ENCODE measurements around the gene MYO1C.
"Not testable (repeated sequence)": the region's sequence is repeated elsewhere in the genome, so short reads cannot be mapped to it uniquely, and the experiment has no call there.

The MYO1C gene, protein sequence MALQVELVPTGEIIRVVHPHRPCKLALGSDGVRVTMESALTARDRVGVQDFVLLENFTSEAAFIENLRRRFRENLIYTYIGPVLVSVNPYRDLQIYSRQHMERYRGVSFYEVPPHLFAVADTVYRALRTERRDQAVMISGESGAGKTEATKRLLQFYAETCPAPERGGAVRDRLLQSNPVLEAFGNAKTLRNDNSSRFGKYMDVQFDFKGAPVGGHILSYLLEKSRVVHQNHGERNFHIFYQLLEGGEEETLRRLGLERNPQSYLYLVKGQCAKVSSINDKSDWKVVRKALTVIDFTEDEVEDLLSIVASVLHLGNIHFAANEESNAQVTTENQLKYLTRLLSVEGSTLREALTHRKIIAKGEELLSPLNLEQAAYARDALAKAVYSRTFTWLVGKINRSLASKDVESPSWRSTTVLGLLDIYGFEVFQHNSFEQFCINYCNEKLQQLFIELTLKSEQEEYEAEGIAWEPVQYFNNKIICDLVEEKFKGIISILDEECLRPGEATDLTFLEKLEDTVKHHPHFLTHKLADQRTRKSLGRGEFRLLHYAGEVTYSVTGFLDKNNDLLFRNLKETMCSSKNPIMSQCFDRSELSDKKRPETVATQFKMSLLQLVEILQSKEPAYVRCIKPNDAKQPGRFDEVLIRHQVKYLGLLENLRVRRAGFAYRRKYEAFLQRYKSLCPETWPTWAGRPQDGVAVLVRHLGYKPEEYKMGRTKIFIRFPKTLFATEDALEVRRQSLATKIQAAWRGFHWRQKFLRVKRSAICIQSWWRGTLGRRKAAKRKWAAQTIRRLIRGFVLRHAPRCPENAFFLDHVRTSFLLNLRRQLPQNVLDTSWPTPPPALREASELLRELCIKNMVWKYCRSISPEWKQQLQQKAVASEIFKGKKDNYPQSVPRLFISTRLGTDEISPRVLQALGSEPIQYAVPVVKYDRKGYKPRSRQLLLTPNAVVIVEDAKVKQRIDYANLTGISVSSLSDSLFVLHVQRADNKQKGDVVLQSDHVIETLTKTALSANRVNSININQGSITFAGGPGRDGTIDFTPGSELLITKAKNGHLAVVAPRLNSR

DNA sequence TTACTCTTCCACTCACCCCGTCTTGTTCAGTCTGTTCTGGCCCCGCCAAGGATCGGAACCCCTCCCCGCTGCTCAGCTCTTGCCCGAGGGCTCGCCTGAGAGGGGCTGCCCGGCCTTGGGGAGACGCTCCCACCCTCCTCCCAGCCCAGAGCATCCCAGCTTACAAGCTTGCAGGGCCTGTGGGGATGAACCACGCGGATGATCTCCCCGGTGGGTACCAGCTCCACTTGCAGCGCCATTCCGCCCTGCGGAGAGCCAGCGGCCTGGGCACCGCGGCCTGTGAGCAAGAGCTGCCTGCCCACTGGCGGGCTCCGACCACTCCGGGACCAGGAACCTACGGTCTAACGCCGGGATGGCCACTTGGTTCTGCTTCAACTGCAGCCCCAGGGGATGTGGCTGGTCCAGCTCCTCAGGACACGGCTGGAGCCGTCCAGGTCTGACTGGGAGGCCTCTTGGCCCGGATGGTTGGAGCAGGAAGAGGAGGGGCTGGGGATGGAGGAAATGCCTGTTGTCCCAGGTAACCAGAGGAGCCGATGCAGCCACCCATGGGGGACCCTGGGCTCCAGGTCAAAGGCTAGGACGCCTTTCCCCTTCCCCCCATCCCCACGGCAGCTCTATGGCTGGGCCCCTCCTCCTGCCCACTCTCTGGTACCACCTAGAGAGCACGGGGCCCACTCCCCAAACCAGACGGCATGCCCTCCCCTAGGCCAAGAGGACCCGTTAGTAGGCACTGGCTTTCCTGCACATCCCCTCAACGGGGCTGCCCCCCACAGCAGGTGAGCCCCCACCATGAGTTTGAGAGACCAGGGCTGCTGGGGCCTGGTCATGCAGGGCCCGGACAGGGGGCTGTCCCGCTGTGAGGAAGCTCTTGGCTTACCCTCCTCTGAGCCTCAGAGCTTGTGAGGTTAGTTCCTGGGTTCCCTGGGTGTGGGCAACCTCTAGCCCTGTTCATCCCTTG, at the start of gene MYO1C:
MYO1C (minus strand) TSS at position 438 of the 958 bp plus-strand sequence; CDS start at position 239, 199 bp downstream.
- DNase-seq (ENCODE audit: low read depth in 1 of 2, low spot score in 1 of 2) = no peak

DNA sequence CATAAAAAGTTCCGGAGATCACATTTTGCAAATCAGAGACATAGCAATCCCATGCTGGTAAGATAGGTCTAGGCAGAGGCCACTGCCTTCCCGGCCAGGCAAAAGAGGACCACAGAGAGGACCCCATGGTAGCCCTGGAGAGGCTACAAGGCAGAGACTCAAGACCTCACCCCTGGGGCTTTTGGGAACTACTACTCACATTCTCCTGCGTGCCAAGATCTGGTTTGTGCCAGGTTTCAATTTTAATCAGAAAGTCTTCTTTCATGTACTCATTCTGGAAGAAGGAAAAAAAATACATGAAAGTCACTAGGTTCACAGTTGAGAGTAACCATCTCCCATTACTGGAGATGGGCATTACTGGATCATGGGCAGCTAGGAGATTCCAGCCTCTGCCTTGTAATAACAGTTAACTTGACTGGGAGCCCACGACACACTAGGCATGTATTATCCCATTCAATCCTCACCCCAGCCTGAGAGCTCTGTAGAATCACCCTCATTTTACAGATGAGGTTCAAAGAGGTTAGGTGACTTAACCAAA, 49.0 kb upstream of the MYO1C start:
- no peak for DNase-seq (ENCODE audit: low read depth in 1 of 2, low spot score in 1 of 2)

DNA sequence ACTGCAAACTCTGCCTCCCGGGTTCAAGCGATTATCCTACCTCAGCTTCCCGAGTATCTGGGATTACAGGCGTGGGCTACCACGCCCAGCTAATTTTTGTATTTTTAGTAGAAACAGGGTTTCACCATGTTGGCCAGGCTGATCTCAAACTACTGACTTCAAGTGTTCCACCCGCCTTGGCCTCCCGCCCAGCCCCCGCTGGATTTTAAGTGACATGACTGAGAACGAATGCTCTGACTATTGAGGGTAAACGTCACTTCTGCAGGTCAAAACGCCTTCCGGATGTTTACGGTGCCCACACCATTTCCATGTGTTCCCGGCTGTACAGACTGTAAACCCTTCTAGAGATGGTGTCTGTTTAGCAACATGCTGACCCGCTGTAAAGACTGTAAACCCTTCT, 47.3 kb upstream of the MYO1C start:
- DNase-seq (ENCODE audit: low read depth in 1 of 2, low spot score in 1 of 2) = no peak

DNA sequence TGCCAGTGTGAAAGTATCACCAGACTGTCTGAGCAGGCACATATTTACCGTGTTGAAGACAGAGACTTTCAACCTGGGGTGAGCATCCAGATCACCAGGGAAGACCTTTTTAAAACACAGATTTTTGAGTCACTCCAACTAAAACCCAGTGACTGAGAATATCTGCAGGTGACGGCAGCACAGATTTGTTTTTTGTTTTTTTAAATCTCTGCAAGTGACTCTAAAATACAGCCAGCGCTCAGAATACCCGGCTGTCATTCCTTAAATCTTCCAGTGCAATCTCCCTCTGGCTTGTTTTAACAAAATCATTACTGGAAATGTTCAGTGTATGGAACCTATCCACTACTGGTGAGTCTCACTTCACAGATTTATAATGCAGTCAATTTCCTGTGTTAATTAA, 43.3 kb upstream of the MYO1C start:
- DNase-seq (ENCODE audit: low read depth in 1 of 2, low spot score in 1 of 2) = no peak

DNA sequence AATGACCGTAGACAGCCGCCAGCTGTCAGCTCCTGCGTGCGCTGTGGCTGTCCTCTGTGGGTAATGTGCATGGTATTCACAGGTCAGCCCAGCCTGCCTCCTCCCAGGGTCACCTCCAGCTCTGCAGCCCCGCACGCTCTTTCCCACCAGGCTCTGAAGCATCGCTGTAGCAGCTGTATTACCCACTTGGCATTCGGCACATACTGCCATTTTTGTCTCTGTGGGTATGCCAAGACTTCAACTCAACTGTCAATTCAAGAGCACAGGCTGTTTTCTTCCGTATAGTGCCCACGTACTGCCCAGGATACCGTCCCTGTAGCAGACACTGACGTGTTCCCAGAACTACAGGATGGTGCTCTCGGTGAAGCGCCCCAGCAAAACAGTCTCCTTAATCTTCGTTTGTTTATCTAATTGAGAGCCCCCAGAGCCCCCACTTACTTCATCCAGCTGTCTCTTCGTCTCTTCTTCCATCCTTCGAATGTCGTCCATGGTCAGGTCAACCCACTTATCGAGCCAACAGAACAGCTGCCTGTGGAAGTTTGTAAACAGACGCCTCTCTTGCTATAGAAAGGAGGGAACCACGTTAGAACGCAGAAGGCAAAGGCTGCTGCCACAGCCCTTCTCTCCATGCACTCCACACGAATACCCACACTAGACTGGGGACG, 41.3 kb upstream of the MYO1C start:
- DNase-seq (ENCODE audit: low read depth in 1 of 2, low spot score in 1 of 2) = no peak

DNA sequence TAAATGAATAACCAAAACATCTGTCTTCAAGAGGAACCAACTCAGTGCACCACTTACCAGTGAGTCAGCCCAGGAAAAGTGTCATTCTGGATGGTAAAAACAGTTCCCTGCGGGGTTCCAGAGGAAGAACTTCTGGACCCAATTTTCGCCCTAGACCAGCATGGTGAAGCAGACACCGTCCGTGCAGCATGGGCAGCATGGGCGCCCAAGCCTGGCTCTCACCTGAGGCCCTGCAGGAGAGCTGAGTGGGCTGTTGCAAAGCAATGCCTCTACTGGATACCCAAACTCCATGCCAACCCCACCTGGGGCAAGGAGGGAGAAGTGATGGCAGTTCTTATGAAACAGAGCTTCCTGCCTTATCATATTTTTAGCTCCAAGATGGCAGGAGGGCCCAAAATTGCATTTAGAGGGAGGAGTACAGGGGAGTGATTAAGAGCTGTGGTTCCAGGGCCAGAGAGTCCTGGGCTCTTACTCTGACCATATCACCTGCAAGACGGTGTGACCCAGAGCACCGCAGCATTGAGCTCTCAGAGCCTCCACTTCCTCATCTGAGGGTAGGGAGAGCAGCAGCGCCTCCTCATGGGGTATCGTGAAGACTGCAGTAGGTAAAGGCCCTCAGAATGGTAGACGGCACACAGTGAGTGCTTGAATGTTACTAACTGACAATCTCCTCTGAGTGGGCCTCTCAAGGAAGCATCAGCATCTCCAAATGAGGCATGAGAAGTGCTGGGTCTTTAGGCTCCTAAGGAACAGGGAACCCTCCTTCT, 40.5 kb upstream of the MYO1C start:
- DNase-seq (ENCODE audit: low read depth in 1 of 2, low spot score in 1 of 2) = peak; percentile 12 to 15

DNA sequence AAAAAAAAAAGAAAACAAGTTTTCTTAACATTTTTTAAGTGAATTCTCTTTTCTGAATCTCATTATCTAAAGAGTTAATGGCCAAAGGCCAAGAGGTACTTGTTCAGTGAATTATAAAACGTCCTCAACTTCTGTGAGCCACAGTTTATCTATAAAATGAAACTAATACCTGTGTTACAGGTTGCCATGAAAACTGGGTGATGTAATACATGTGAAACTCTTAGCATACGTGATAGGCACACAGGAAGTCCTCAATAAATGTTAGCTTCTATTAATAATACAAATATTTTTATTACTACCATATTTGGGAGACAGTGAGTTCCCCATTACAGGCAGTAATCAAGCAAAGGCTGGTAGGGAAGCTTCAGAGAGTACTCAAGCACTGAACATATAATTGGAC, 37.4 kb upstream of the MYO1C start:
- no peak for DNase-seq (ENCODE audit: low read depth in 1 of 2, low spot score in 1 of 2)

DNA sequence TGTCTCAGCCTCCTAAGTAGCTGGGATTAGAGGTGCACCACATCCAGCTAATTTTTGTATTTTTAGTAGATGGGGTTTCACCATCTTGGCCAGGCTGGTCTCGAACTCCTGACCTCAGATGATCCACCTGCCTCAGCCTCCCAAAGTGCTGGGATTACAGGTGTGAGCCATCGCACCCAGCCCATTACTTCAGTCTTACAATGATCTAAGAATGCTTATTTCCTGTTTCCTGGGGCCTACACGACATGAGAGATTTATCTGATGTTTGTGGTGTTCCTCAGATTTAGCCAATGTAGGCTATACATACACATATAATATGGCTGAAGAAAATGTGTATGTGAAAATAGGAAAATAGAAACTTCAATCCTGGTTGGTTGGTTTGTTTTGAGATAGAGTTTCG, 34.4 kb upstream of the MYO1C start:
- DNase-seq (ENCODE audit: low read depth in 1 of 2, low spot score in 1 of 2) = not testable (repeated sequence)

DNA sequence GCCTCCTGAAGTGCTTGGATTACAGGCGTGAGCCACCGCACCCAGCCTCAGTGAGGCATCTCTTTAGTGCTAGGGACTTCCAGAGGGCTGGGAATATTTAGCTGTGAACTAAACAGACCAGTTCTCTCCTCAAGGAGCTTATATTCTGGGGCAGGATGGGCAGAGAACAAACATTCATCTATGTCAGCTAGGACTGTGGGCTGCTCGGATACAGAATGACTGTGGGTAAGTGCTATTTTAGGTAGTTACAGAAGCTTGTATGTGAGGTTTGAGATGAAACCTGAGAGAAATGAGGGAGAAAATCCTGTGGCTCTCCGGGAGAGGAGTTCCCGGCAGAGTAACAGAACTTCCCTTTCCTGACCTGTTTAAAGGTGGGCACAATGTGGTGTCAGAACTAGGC, 30.1 kb upstream of the MYO1C start:
- no peak for DNase-seq (ENCODE audit: low read depth in 1 of 2, low spot score in 1 of 2)

DNA sequence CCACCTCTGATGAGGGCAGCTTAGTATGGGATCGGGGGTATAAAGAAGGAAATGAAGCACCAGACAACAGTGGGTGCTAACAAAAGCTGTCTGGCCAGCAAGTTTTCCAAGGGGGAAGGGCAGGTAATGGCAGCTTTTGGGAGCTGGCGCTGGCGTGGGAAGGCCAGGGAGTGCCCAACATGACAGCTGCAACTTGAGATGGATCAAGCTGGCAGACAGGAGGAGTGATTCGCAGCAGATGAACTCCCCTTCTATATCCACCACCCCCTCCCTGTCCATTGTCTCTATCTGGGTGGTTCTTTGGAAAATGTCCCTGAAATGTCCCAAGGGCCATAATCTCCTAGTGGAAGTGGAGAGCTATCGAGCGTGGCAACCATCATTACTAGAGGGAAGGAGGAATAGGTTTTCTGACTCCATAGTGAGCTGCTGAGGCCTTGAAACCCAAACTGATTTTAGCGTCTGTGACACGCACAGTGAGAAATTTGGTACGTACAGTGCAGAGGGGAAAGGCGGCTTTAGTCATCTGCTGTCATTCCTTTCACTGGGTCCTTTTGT, 28.7 kb upstream of the MYO1C start:
- DNase-seq (ENCODE audit: low read depth in 1 of 2, low spot score in 1 of 2) = no peak

DNA sequence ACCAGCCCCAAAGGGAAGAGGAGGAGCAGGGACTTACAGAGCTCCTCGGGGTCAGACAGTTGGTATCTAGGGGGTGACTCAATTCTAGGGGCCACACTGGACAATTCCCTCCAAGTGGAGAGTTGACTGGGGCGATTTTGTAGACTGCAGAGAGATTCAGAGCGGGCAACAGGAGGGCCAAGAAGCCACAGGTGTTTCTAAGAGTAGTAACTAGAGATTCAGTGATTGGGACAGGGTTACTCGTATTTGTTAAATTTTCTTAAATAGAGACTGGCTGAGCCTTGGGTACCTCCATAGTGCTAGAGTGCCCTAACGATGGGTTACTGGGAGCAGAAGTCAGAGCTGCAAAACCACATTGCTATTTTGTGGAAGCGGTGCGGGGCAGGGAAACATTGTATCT, 27.2 kb upstream of the MYO1C start:
- no peak for DNase-seq (ENCODE audit: low read depth in 1 of 2, low spot score in 1 of 2)

DNA sequence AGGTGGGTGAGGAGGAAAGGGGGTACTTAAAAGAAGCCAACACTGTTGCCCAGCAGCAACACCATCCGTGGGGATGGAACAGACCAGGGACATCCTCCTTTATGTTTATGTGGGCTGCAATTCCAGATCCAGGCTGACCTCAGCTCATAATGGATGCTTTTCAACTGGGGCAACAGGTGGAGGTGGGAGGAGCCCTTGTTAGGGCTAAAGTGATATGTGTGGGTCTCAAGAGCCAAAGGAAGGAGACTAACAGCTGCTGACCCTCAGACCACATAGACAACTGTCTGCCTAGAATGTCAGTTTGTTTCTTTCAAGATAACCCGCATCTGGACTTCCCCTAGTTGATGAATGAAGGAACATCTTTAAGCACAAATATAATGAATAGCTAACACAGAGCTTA, 25.9 kb upstream of the MYO1C start:
- DNase-seq (ENCODE audit: low read depth in 1 of 2, low spot score in 1 of 2) = no peak

DNA sequence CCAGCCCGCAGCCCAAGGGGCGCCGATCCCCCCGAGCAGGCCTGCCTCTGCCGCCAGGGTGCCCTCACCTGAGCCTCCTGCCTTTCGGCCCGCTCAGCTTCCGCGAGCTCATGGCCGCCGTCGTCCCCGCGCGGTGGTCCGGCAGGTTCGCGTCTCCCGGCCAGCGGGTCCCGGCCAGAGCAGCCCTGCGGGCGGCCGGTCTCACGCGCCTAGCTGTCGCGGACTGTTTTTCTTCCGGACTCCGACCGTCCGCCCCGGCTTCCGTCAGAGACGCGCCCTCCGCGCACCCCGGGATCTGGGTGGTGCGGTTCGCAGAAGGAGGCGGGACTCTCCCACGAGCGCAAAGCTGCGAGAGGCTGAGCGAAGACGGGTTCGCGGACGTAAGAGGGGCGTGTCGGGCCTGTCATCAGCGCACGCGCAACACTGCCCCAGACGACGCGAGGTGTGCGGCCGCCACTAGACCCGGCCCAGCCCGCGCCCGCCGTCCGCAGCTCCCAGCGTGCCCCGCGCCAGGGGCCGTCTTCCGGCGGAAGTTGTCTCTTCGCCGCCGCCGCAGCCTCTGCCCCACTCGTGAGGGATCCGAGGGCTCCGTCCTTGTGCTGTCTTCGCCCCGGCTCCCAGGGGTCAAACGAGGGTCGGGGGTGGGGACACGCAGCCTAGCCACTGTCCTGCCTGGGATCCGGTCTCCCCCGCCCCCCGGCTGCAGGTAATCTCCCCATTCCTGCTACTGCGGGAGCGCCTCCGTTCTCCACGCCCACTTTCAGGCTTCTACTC, 24.1 kb upstream of the MYO1C start, which contains the start of gene INPP5K:
INPP5K (minus strand) TSS at position 225 of the 774 bp plus-strand sequence; CDS start at position 112, 113 bp downstream.
- DNase-seq (ENCODE audit: low read depth in 1 of 2, low spot score in 1 of 2) = peak; percentile 94 to 96

DNA sequence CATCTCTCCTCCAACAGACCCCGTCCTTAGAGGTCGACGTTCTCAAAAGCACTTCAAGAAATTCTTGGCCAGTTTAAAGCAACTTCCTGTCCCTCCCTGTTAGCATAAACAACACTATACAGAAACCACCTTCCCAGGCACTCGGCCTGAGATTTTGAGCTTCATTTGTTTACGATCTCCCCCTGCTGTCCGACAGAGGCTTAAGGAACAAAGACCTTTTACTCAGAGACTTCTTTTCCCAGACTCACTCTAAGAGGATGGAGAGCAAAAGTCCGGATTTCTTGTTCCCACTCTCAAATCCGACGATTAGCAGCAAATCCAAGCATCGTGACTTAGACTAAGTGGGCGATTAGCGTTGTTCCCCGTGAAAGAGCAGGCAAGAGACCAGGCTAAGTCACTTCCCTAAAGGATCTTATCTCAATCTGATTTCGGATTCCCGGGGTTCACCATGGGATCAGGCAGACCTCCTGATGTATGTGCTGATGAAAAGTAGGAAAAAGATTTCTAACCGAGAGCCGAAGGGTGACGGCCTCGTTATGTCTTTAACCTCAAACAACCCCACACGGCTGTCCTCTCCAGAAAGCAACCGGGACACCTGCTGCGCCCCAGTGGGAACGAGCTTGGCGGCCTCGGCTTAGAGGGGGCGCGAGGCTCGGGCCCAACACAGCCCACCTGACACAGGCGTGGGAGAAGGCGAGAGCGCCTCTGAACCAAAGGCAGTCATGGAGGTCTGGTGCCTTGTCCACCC, 23.3 kb upstream of the MYO1C start:
- peak in 1 of 2 donors; percentile 34 for DNase-seq (ENCODE audit: low read depth in 1 of 2, low spot score in 1 of 2)

DNA sequence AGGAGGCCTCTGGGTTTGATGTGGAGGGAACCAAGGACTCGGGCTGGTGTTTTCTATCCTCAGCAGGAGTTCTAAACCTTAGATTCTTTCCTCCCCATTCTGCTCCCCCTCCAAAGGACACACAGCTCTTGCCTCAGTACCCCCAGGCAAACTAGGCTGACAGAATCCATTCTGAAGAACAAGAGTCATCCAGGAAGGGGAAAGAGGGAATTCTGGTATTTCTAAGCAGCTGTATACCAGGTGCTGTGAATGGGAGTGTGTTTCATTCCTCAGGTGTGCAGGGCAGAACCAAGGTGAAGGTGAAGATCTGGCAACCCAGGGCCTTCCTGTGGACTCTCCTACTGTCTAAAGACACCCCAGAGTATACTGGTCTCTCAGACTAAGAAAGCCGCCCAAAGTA, 19.9 kb upstream of the MYO1C start:
- DNase-seq (ENCODE audit: low read depth in 1 of 2, low spot score in 1 of 2) = no peak

DNA sequence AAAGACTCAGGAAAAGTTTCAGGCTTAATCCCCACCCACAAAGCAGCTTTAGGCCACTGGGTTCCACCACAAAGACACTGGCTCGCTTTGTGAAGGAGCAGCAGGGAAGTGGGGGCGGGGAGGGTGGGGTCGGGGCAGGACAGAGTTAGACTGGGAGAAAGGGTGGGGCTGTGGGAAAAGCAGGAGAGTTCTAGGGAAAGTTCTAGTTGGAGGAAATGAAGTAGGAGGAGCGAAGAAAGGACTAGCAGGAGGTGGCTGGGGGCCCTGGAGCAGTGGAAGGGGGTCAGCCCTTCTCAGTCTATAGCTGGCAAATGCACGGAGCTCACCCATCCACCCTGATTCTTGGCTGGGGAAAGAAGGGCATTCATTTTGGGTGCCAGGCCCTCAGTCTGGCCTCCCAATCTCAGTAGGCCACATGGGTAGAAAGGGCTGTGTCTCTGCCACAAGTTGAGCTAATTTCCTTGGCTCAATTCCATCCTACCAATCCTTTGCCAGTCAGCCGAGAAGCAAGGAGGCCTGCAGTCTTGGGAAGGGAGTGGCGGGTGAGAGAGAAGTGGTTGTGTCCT, 19.4 kb upstream of the MYO1C start:
- no peak for DNase-seq (ENCODE audit: low read depth in 1 of 2, low spot score in 1 of 2)

DNA sequence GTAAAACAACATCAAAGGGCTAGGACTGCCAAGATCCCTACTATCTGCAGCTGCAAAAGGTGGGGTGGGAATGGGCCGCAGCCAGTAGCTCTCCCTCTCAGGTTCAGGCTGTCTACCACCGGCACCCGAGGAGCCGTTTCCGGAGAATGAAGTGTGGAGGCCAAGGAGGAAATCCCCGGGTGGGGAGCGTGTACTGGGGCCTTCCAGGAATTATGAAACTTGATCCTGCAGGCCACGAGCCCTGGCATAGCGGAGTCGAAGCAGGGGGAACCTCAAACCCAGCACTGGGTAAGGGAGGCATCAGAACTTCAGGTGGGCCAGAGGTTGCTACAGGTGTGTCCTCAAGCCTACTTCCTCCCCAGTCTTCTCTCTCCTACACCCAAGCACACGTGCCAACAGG, 18.8 kb upstream of the MYO1C start:
- DNase-seq (ENCODE audit: low read depth in 1 of 2, low spot score in 1 of 2) = no peak
